H9 (cell line): Measurements from ENCODE around the gene TNFRSF1B. TPM values are rescaled to one million over a fixed set of nuclear protein-coding genes. Genes with fewer than 3 reads are reported as not detected.

ENCODE experiments used
- DNase-seq: peaks from one replicate; pipeline ENCODE4 v3.0.0-alpha.2; 2017
- H2AFZ ChIP-seq: one replicate; pipeline ENCODE4 v1.6.1; 2013; ENCODE audit warnings: mild to moderate bottlenecking, low read length, control low read depth, moderate library complexity
- H2AK5ac ChIP-seq: 2 replicates; pipeline ENCODE4 v1.6.1; 2013; ENCODE audit warnings: low read length, control low read depth, mixed read lengths; ENCODE audit not compliant: insufficient read length
- H2BK120ac ChIP-seq: one replicate; pipeline ENCODE4 v1.6.1; 2013; ENCODE audit warnings: low read depth, mild to moderate bottlenecking, low read length, control low read depth, inconsistent platforms; ENCODE audit not compliant: poor library complexity, severe bottlenecking
- H2BK12ac ChIP-seq: 2 replicates; pipeline ENCODE4 v1.6.1; 2013; ENCODE audit warnings: low read length, control low read depth, mixed read lengths, low read depth; ENCODE audit not compliant: insufficient read length
- H2BK15ac ChIP-seq: 2 replicates; pipeline ENCODE4 v1.6.1; 2013; ENCODE audit warnings: low read depth, low read length, control low read depth
- H2BK20ac ChIP-seq: one replicate; pipeline ENCODE4 v1.6.1; 2013; ENCODE audit warnings: low read depth, mild to moderate bottlenecking, low read length, control low read depth, inconsistent platforms; ENCODE audit not compliant: poor library complexity, severe bottlenecking
- H2BK5ac ChIP-seq: 2 replicates; pipeline ENCODE4 v1.6.1; 2013; ENCODE audit warnings: low read length, control low read depth, mixed read lengths; ENCODE audit not compliant: insufficient read length
- H3K14ac ChIP-seq: 2 replicates; pipeline ENCODE4 v1.6.1; 2013; ENCODE audit warnings: low read length, control low read depth; ENCODE audit not compliant: insufficient read depth
- H3K18ac ChIP-seq: 2 replicates; pipeline ENCODE4 v1.6.1; 2013; ENCODE audit warnings: low read depth, mild to moderate bottlenecking, mixed read lengths, low read length, control low read depth; ENCODE audit not compliant: insufficient read length
- H3K23ac ChIP-seq: 2 replicates; pipeline ENCODE4 v1.6.1; 2013; ENCODE audit warnings: low read length, control low read depth, mixed read lengths, low read depth; ENCODE audit not compliant: insufficient read length
- H3K23me2 ChIP-seq: 2 replicates; pipeline ENCODE4 v1.6.1; 2013; ENCODE audit warnings: low read depth, mild to moderate bottlenecking, mixed read lengths, low read length, control low read depth; ENCODE audit not compliant: insufficient read length, poor library complexity, severe bottlenecking
- H3K27ac ChIP-seq: 2 replicates; pipeline ENCODE4 v1.5.1; 2013; ENCODE audit warnings: low read length, control low read depth, mixed read lengths, low read depth; ENCODE audit not compliant: insufficient read length
- H3K27me3 ChIP-seq: 2 replicates; pipeline ENCODE4 v1.6.1; 2013; ENCODE audit warnings: low read length, control low read depth, inconsistent platforms; ENCODE audit not compliant: insufficient read depth
- H3K4ac ChIP-seq: 2 replicates; pipeline ENCODE4 v1.6.1; 2013; ENCODE audit warnings: low read depth, mild to moderate bottlenecking, control low read depth, inconsistent platforms, low read length, moderate library complexity
- H3K4me1 ChIP-seq: 2 replicates; pipeline ENCODE4 v1.6.1; 2013; ENCODE audit warnings: low read length, control low read depth, inconsistent platforms; ENCODE audit not compliant: insufficient read depth
- H3K4me2 ChIP-seq: 2 replicates; pipeline ENCODE4 v1.6.1; 2013; ENCODE audit warnings: low read length, control low read depth, mixed read lengths; ENCODE audit not compliant: insufficient read length, insufficient read depth
- H3K56ac ChIP-seq: 2 replicates; pipeline ENCODE4 v1.6.1; 2013; ENCODE audit warnings: low read depth, mild to moderate bottlenecking, mixed read lengths, low read length, control low read depth; ENCODE audit not compliant: insufficient read length
- H3K79me1 ChIP-seq: 2 replicates; pipeline ENCODE4 v1.6.1; 2013; ENCODE audit warnings: low read depth, mild to moderate bottlenecking, moderate library complexity, low read length, control low read depth, inconsistent platforms; ENCODE audit not compliant: insufficient read depth, poor library complexity, severe bottlenecking
- H3K79me2 ChIP-seq: 2 replicates; pipeline ENCODE4 v1.6.1; 2013; ENCODE audit warnings: low read length, control low read depth, inconsistent platforms; ENCODE audit not compliant: insufficient read depth
- H3K9ac ChIP-seq: 2 replicates; pipeline ENCODE4 v1.6.1; 2013; ENCODE audit warnings: low read length, control low read depth, mixed read lengths; ENCODE audit not compliant: insufficient read length; ENCODE audit errors: extremely low read depth
- H3K9me3 ChIP-seq: one replicate; pipeline ENCODE4 v1.6.1; 2013; ENCODE audit warnings: low read depth, low read length, inconsistent platforms; ENCODE audit not compliant: control insufficient read depth
- H3T11ph ChIP-seq: one replicate; pipeline ENCODE4 v1.6.1; 2013; ENCODE audit warnings: mild to moderate bottlenecking, low read length, control low read depth, inconsistent platforms
- H4K20me1 ChIP-seq: one replicate; pipeline ENCODE4 v1.6.1; 2013; ENCODE audit not compliant: control insufficient read depth, insufficient read length, insufficient read depth
- H4K5ac ChIP-seq: 2 replicates; pipeline ENCODE4 v1.6.1; 2013; ENCODE audit warnings: low read depth, mild to moderate bottlenecking, mixed read lengths, low read length, control low read depth; ENCODE audit not compliant: insufficient read length
- H4K8ac ChIP-seq: replicated peaks from 2 replicates; pipeline ENCODE4 v1.6.1; 2013; ENCODE audit warnings: low read length, control low read depth, mixed read lengths, low read depth; ENCODE audit not compliant: insufficient read length
- H4K91ac ChIP-seq: 2 replicates; pipeline ENCODE4 v1.6.1; 2013; ENCODE audit warnings: low read depth, mild to moderate bottlenecking, moderate library complexity, mixed read lengths, low read length, control low read depth; ENCODE audit not compliant: insufficient read length
- H3K27ac Mint-ChIP-seq, 3 experiments: 2 replicates in 2 of 3; 3 replicates in 1 of 3; pipeline ENCODE4 v1.8.0; 2020 to 2021; ENCODE audit warnings: mixed read lengths in 3 of 3, mild to moderate bottlenecking in 1 of 3, moderate library complexity in 1 of 3
- H3K27me3 Mint-ChIP-seq: 2 replicates; pipeline ENCODE4 v1.8.0; 2021; ENCODE audit warnings: low read depth, mild to moderate bottlenecking, moderate library complexity, mixed read lengths
- H3K36me3 Mint-ChIP-seq, 3 experiments: 2 replicates in 2 of 3; 3 replicates in 1 of 3; pipeline ENCODE4 v1.8.0; 2020 to 2021; ENCODE audit warnings: low read depth in 3 of 3, mixed read lengths in 3 of 3; ENCODE audit not compliant: insufficient read depth in 1 of 3
- H3K4me1 Mint-ChIP-seq, 2 experiments: 2 replicates each; pipeline ENCODE4 v1.8.0; 2020; ENCODE audit warnings: mixed read lengths in 2 of 2
- H3K4me3 Mint-ChIP-seq, 2 experiments: 2 replicates in 1 of 2; 3 replicates in 1 of 2; pipeline ENCODE4 v1.8.0; 2020 to 2021; ENCODE audit warnings: mild to moderate bottlenecking in 2 of 2, mixed read lengths in 2 of 2, moderate library complexity in 1 of 2
- H3K9me3 Mint-ChIP-seq, 2 experiments: 2 replicates in 1 of 2; 3 replicates in 1 of 2; pipeline ENCODE4 v1.8.0; 2020; ENCODE audit warnings: mild to moderate bottlenecking in 2 of 2, mixed read lengths in 2 of 2, moderate library complexity in 1 of 2
- CTCF ChIP-seq: fragments of 200-600 bp; sonication (generic); conservative IDR thresholded peaks from 3 replicates; pipeline ENCODE4 v1.8.0; 2021; ENCODE audit warnings: antibody characterized with exemption, mild to moderate bottlenecking
- WGBS: extraction: QIAGEN DNeasy Blood & Tissue Kit; methylation state at CpG from one replicate; pipeline ENCODE4 v1.1.7; 2013; ENCODE audit warnings: missing lambda C conversion rate, low lambda C conversion rate, mixed read lengths; ENCODE audit not compliant: insufficient read length; ENCODE audit errors: extremely low coverage; 5-methylcytosine and 5-hydroxymethylcytosine counted together
- total RNA-seq: library from RNA; stranded (reverse); gene quantifications from 2 replicates; pipeline ENCODE4 v1.2.1, GENCODE V29; 2021

The TNFRSF1B gene
- total RNA-seq, 1 experiment from 2014 or later = 0.57 TPM

DNA sequence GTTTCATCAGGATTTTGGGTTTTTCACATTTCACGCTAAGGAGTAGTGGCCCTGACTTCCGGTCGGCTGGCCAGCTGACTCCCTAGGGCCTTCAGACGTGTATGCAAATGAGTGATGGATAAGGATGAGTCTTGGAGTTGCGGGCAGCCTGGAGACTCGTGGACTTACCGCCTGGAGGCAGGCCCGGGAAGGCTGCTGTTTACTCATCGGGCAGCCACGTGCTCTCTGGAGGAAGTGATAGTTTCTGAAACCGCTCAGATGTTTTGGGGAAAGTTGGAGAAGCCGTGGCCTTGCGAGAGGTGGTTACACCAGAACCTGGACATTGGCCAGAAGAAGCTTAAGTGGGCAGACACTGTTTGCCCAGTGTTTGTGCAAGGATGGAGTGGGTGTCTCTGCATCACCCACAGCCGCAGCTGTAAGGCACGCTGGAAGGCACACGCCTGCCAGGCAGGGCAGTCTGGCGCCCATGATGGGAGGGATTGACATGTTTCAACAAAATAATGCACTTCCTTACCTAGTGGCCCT is 23.1 kb upstream of the TNFRSF1B start:
- TF ChIP-seq CTCF = no peak
- Histone ChIP-seq H2BK120ac (no peak overlapping the region), H4K91ac (no peak overlapping the region), H2AK5ac (no peak overlapping the region), H3K27ac (no peak overlapping the region), H3K4me1 (no peaks in the 10 kb centered on the region), H3T11ph (no peak overlapping the region), H3K14ac (no peak overlapping the region), H3K23me2 (no peaks in the 10 kb centered on the region), H2BK20ac (no peak overlapping the region), H3K23ac (no peak overlapping the region), H4K8ac (no peak overlapping the region), H2BK12ac (no peak overlapping the region), H2BK15ac (no peak overlapping the region), H3K56ac (no peak overlapping the region), H3K27me3 (no peaks in the 10 kb centered on the region), H4K5ac (no peak overlapping the region), H4K20me1 (no peaks in the 10 kb centered on the region), H3K9me3 (no peaks in the 10 kb centered on the region), H2AFZ (no peak overlapping the region), H3K18ac (no peak overlapping the region), H3K79me2 (no peaks in the 10 kb centered on the region), H3K79me1 (no peaks in the 10 kb centered on the region), H3K4me2 (no peak overlapping the region), H2BK5ac (no peak overlapping the region), H3K4ac (no peak overlapping the region), H3K9ac (no peak overlapping the region)
- H3K27ac Mint-ChIP-seq = peak overlapping the region in 1 of 3 experiments; percentile 13; a peak in 2 of 7 replicates
- H3K27me3 Mint-ChIP-seq = peaks cover 3% of the 10 kb centered on the region
- no peaks in the 10 kb centered on the region for H3K9me3 Mint-ChIP-seq
- no peaks in the 10 kb centered on the region; a peak in 1 of 7 replicates for H3K36me3 Mint-ChIP-seq
- H3K4me1 Mint-ChIP-seq = peaks cover 9 to 23% of the 10 kb centered on the region in 2 experiments
- no CpG with 5 or more reads among the region's 17 CpGs for WGBS
- no peak overlapping the region for H3K4me3 Mint-ChIP-seq
- no peak for DNase-seq
